Fibroblast of skin of scalp (primary cell): Measurements from ENCODE around the gene MEIKIN.
A peak's percentile ranks its signal among the peaks of the same experiment; 100 is the strongest.

Experiments used
- DNase-seq: peaks from one replicate; pipeline ENCODE4 v3.0.0-alpha.2; 2013

The MEIKIN gene

DNA sequence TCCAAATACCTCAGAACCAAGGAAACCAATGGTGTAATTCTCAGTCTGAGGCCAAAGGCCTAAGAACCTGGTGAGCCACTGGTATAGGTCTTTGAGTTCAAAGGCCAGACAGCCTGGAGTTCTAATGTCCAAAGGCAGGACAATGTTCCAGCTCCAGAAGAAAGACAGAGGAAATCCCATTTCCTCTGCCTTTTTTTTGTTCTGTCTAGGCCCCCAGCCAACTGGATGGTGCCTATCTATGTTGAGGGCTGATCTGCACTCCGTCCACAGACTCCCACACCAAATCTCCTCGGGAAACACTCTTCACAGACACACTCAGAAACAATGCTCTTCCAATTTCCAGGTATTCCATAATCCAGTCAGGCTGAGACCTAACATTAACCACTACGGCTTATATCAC, 178.8 kb downstream of the MEIKIN start:
- no peak for DNase-seq

- no peak for DNase-seq
These were observed 180.2 kb downstream of the MEIKIN start for GRCh38 chr5:131765261-131765660.

DNA sequence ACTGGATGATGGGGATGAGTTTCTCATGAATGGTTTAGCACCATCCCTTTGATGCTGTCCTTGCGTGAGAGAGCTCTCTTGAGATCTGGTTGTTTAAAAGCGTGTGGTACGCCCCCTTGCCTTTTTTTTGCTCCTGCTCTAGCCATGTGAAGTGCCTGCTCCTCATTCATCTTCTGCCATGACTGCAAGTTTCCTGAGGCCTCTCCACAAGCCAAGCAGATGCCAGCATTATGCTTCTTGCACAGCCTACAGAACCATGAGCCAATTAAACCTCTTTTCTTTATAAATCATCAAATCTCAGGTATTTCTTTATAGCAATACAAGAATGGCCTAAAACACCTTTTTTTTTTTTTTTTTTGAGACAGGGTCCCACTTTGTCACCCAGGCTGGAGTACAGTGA, 181.5 kb downstream of the MEIKIN start:
- DNase-seq, result no peak

DNA sequence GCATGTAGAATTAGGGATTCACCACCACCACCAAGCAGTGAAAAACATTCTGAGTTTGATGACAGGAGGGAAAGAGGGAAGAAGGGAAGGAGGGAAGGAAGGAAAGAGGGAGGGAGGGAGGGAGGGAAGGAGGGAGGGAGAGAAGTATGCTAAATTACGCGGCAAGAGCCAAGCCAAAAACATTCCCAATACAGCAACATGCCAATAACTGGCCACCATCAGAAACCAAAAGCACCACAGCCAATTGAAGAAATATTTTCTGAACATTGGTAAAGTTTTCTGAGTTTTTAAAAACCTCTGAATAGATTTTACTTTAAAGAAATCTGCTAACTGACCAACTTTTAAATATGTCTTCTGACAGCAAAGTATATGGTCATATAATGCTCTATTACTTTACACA, 184.7 kb downstream of the MEIKIN start:
- no peak for DNase-seq

GRCh38 chr5:131759704-131760103, 185.8 kb downstream of the MEIKIN start:
- DNase-seq, result no peak

DNA sequence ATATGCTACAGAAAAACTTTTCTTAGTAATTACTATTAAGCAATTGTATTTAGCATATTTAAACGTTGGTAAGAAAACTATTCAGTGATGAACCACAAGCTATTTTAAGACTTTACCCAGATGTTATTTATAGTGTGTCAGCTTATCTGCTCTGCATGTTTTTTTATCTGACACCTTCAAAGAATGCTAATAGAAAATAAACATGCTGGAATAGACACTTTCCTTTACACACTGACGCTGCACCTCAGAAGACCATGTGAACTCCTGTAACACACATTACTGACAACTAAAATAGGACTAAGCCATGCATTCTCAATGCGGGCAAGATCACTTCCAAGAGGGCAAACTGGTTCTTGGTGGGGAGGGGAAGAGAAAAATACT, 187.0 kb downstream of the MEIKIN start:
- DNase-seq, result peak; percentile 31

- DNase-seq, result no peak
These were observed 187.5 kb downstream of the MEIKIN start for GRCh38 chr5:131757830-131758519.
